PC-9 (cell line): ENCODE measurements around the gene JARID2. TPM values are rescaled to one million over a fixed set of nuclear protein-coding genes. Genes with fewer than 3 reads are reported as not detected.

Experiments used
- BruUV-seq: library from RNA; stranded (reverse); fragments of 400-500 nt; replicated peaks from 2 replicates; lab custom pipeline; 2021; lab: Mats Ljungman, UMichigan
- CTCF ChIA-PET: fragments of 300-600 bp; sonication (Branson Sonifier 250); formaldehyde crosslinking; loops from one replicate; lab custom pipeline; 2022; ENCODE audit warnings: antibody characterized with exemption; lab: Charles Lee
- POLR2A ChIA-PET: fragments of 300-600 bp; sonication (Branson Sonifier 250); formaldehyde crosslinking; loops from one replicate; lab custom pipeline; 2022; ENCODE audit warnings: antibody characterized with exemption; ENCODE audit not compliant: unreplicated experiment; lab: Charles Lee
- DNase-seq, 2 experiments: peaks; one replicate each; pipeline versions ENCODE4 v3.0.0 to v3.0.0-alpha.2; 2015 to 2022; ENCODE audit warnings: mixed read lengths in 1 of 2
- H2AFZ ChIP-seq: fragments of 200-600 bp; sonication (generic); 2 replicates; pipeline ENCODE4 v1.8.1; 2017; ENCODE audit warnings: antibody characterized with exemption
- H3F3A ChIP-seq: fragments of 200-600 bp; sonication (generic); 2 replicates; pipeline ENCODE4 v1.8.1; 2017; ENCODE audit warnings: antibody characterized with exemption, mild to moderate bottlenecking, low read depth; ENCODE audit not compliant: insufficient read depth
- H3K27ac ChIP-seq: fragments of 200-600 bp; sonication (generic); 2 replicates; pipeline ENCODE4 v1.6.1; 2016; ENCODE audit warnings: mixed run types
- H3K27me3 ChIP-seq: fragments of 200-600 bp; sonication (generic); 2 replicates; pipeline ENCODE4 v1.6.1; 2016; ENCODE audit warnings: low read depth, mixed run types; ENCODE audit not compliant: insufficient read depth
- H3K36me3 ChIP-seq: fragments of 200-600 bp; sonication (generic); 2 replicates; pipeline ENCODE4 v1.6.1; 2016; ENCODE audit warnings: low read depth, mixed run types
- H3K4me1 ChIP-seq: fragments of 200-600 bp; sonication (generic); replicated peaks from 2 replicates; pipeline ENCODE4 v1.6.1; 2016; ENCODE audit warnings: mixed run types; ENCODE audit not compliant: insufficient read depth
- H3K4me2 ChIP-seq: fragments of 200-600 bp; sonication (generic); 2 replicates; pipeline ENCODE4 v1.6.1; 2017; ENCODE audit warnings: mixed run types
- H3K4me3 ChIP-seq: fragments of 200-600 bp; sonication (generic); 2 replicates; pipeline ENCODE4 v1.6.1; 2016; ENCODE audit warnings: mixed run types
- H3K79me2 ChIP-seq: fragments of 200-600 bp; sonication (generic); 2 replicates; pipeline ENCODE4 v1.6.1; 2017; ENCODE audit warnings: low read depth, mixed run types
- H3K9me2 ChIP-seq: fragments of 200-600 bp; sonication (generic); 2 replicates; pipeline ENCODE4 v1.8.1; 2017; ENCODE audit warnings: mild to moderate bottlenecking; ENCODE audit not compliant: insufficient read depth
- H3K9me3 ChIP-seq: fragments of 200-600 bp; sonication (generic); 2 replicates; pipeline ENCODE4 v1.8.1; 2016; ENCODE audit warnings: low read depth; ENCODE audit not compliant: insufficient read depth
- H4K20me1 ChIP-seq: fragments of 200-600 bp; sonication (generic); 2 replicates; pipeline ENCODE4 v1.8.1; 2017; ENCODE audit not compliant: insufficient read depth
- CTCF ChIP-seq: fragments of 200-600 bp; sonication (generic); conservative IDR thresholded peaks from 2 replicates; pipeline ENCODE4 v1.6.1; 2017; ENCODE audit warnings: mixed run types, antibody characterized with exemption, mild to moderate bottlenecking, moderate library complexity
- EZH2 ChIP-seq: fragments of 200-600 bp; sonication (generic); IDR thresholded peaks from 2 replicates; pipeline ENCODE4 v1.8.0; 2017; ENCODE audit warnings: antibody characterized with exemption, low read depth
- intact Hi-C: fragments of 100-400 bp; cut with micrococcal nuclease; formaldehyde crosslinking; loops from one replicate; pipeline ENCODE4 v1.10.0; 2022; ENCODE audit not compliant: unreplicated experiment
- total RNA-seq: library from RNA; stranded (reverse); gene quantifications from 2 replicates; pipeline ENCODE4 v1.2.3, GENCODE V29; 2021

The JARID2 gene
- total RNA-seq, 1 experiment from 2014 or later, result 35.0 TPM

DNA sequence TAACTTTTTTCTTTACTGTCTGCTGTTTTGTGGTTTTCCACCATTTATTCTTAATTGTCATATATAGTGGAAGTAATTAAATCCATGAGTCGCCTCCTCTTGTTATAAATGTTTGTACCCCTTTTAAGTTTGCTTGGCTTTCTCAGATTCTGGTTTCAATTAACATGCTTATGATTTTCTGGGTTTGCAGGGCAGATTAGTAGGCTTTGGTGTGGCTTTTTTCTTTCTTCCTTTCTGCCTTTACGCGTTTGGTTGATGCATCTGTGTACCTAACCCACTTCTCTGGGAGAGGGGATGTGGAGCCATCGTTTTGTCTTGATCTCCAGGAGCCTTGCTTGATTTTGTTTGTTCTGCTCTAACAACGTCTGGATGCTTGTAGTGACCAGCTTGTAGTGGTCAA is 100.4 kb downstream of the JARID2 start:
- no TSS peak for BruUV-seq
- Histone ChIP-seq H3K4me1 (0 out of 2 replicates have a peak, but pooled peaks cover 3% of the 10 kb centered on the region), H4K20me1 (peaks cover 37% of the 10 kb centered on the region), H3K9me2 (no peaks in the 10 kb centered on the region), H3K27ac (no peak overlapping the region), H3F3A (no peaks in the 10 kb centered on the region), H3K79me2 (peaks cover 96% of the 10 kb centered on the region), H3K27me3 (no peaks in the 10 kb centered on the region), H3K4me3 (no peak overlapping the region), H3K36me3 (no peaks in the 10 kb centered on the region), H2AFZ (no peak overlapping the region), H3K9me3 (no peaks in the 10 kb centered on the region), H3K4me2 (no peak overlapping the region)
- ChIA-PET POLR2A (no interaction called here), CTCF (interaction anchor here (0.6 kb wide), 1 partner anchor 72 kb away, joined by 5 read pairs; no protein-coding TSS in a partner anchor)
- intact Hi-C loops, result no loop called here
- TF ChIP-seq EZH2 (no peak), CTCF (no peak)
- DNase-seq, result no peak

GRCh38 chr6:15348528-15348927 is 102.7 kb downstream of the JARID2 start:
- H3K4me2 ChIP-seq, result no peak overlapping the region
- no peaks in the 10 kb centered on the region for H3K36me3 ChIP-seq
- POLR2A ChIA-PET, result no interaction called here
- intact Hi-C loops, result no loop called here
- no peaks in the 10 kb centered on the region for H3F3A ChIP-seq
- H3K4me1 ChIP-seq, result no peaks in the 10 kb centered on the region
- peaks cover 45% of the 10 kb centered on the region for H4K20me1 ChIP-seq
- no peak overlapping the region for H3K27ac ChIP-seq
- H3K9me3 ChIP-seq, result no peaks in the 10 kb centered on the region
- no peak for DNase-seq
- peaks cover 94% of the 10 kb centered on the region for H3K79me2 ChIP-seq
- no peaks in the 10 kb centered on the region for H3K27me3 ChIP-seq
- no peak for TF ChIP-seq CTCF
- TF ChIP-seq EZH2, result no peak
- CTCF ChIA-PET, result interaction anchor here (0.5 to 0.7 kb wide), 2 partner anchors 10 to 74 kb away, joined by 6 read pairs; no protein-coding TSS in a partner anchor
- no TSS peak for BruUV-seq
- H2AFZ ChIP-seq, result no peak overlapping the region
- H3K4me3 ChIP-seq, result no peak overlapping the region
- no peaks in the 10 kb centered on the region for H3K9me2 ChIP-seq

DNA sequence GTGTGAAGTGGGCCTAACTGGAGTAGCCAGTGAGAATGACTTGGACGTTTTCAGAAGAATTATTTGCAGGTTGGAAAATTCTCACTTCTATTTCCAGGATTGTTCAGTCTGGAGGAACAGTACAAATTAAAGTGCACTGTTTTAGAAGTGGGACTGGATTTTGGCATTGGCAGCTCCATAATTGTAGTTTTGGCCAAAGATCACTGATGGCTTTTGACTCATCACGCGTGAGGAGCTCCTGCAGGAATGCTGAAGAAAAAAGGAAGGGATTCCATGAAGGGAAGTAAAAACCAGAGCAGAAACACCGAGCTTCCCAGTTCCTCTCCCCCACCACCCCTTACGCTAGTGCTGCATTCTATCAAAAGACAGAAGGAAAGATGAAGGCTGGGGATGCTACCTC is 103.5 kb downstream of the JARID2 start:
- H3K36me3 ChIP-seq, result no peaks in the 10 kb centered on the region
- H3K9me3 ChIP-seq, result no peaks in the 10 kb centered on the region
- TF ChIP-seq CTCF, result no peak
- no peak for TF ChIP-seq EZH2
- H3K4me2 ChIP-seq, result no peak overlapping the region
- no peaks in the 10 kb centered on the region for H3K4me1 ChIP-seq
- no peaks in the 10 kb centered on the region for H3K27me3 ChIP-seq
- DNase-seq, result no peak
- H3K79me2 ChIP-seq, result peaks cover 94% of the 10 kb centered on the region
- H3F3A ChIP-seq, result 0 out of 2 replicates have a peak, but pooled peaks cover under 1% of the 10 kb centered on the region
- intact Hi-C loops, result no loop called here
- peaks cover 45% of the 10 kb centered on the region for H4K20me1 ChIP-seq
- H3K27ac ChIP-seq, result no peak overlapping the region
- no peaks in the 10 kb centered on the region for H3K9me2 ChIP-seq
- H3K4me3 ChIP-seq, result no peak overlapping the region
- CTCF ChIA-PET, result no interaction called here
- POLR2A ChIA-PET, result no interaction called here
- no TSS peak for BruUV-seq
- no peak overlapping the region for H2AFZ ChIP-seq
